ENCODE measurements around the gene WBP2NL.
A peak's percentile ranks its signal among the peaks of the same experiment; 100 is the strongest.
"Not testable (repeated sequence)": the region's sequence is repeated elsewhere in the genome, so short reads cannot be mapped to it uniquely, and the experiment has no call there.

The WBP2NL gene

GRCh38 chr22:41998361-41999261, at the start of gene WBP2NL:
Gene WBP2NL, plus strand, starts transcription at chr22:41998788. Its CDS starts 31 bp downstream, at chr22:41998819.
- peak; percentile 94 for DNase-seq

- not testable (repeated sequence) for DNase-seq
These were observed 49.7 kb upstream of the WBP2NL start for GRCh38 chr22:41948928-41949296.

GRCh38 chr22:41949297-41949965, 49.2 kb upstream of the WBP2NL start:
- DNase-seq: no peak

- no peak for DNase-seq
These were observed 46.6 kb upstream of the WBP2NL start, which contains the start of gene SMIM45 for GRCh38 chr22:41951898-41952474. Gene SMIM45, plus strand, starts transcription at chr22:41952150.

- no peak for DNase-seq
These were observed 45.9 kb upstream of the WBP2NL start for GRCh38 chr22:41952713-41953112.

GRCh38 chr22:41957941-41958556, 40.5 kb upstream of the WBP2NL start:
- no peak for DNase-seq

- DNase-seq: no peak
These were observed 35.0 kb upstream of the WBP2NL start for GRCh38 chr22:41963453-41964111.

- no peak for DNase-seq
These were observed 34.5 kb upstream of the WBP2NL start for GRCh38 chr22:41964112-41964491.

- no peak for DNase-seq
These were observed 32.4 kb upstream of the WBP2NL start for GRCh38 chr22:41966225-41966606.

GRCh38 chr22:41966607-41967240, 31.9 kb upstream of the WBP2NL start:
- DNase-seq: no peak

GRCh38 chr22:41968601-41969000, 30.0 kb upstream of the WBP2NL start:
- no peak for DNase-seq

- DNase-seq: no peak
These were observed 29.4 kb upstream of the WBP2NL start, which contains the start of gene SEPTIN3 for GRCh38 chr22:41969110-41969646. Gene SEPTIN3, plus strand, starts transcription at chr22:41969443. Its CDS starts 2,050 bp downstream, at chr22:41971493.

GRCh38 chr22:41970601-41971000, 28.0 kb upstream of the WBP2NL start:
- no peak for DNase-seq

GRCh38 chr22:41971431-41971830, 27.2 kb upstream of the WBP2NL start:
- DNase-seq: no peak

GRCh38 chr22:41974691-41975290, 23.8 kb upstream of the WBP2NL start:
- no peak for DNase-seq

GRCh38 chr22:41975299-41976069, 23.1 kb upstream of the WBP2NL start:
- no peak for DNase-seq

- DNase-seq: peak; percentile 74
These were observed 22.3 kb upstream of the WBP2NL start for GRCh38 chr22:41976070-41976901.

GRCh38 chr22:41976961-41977566, 21.5 kb upstream of the WBP2NL start:
- DNase-seq: no peak

GRCh38 chr22:41978732-41979131, 19.9 kb upstream of the WBP2NL start:
- no peak for DNase-seq
